ENCODE results near the gene TRPM3.

Gene TRPM3

GRCh38 chr9:70987986-70988385 lies 133.4 kb downstream of the TRPM3 start:
- DNase-seq (ENCODE audit: low spot score): no peak
- in situ Hi-C loops (cut with MboI; ENCODE audit: low pct_unique_long_range_greater_than_20kb, low sequenced_read_pairs, unreplicated experiment): no loop called here
- TF ChIP-seq CTCF (IDR thresholded peaks at IDR 0.05; ENCODE audit: extremely low read depth, insufficient read depth, missing control alignments): no peak

- no peak for TF ChIP-seq CTCF (IDR thresholded peaks at IDR 0.05; ENCODE audit: extremely low read depth, insufficient read depth, missing control alignments)
- in situ Hi-C loops (cut with MboI; ENCODE audit: low pct_unique_long_range_greater_than_20kb, low sequenced_read_pairs, unreplicated experiment): no loop called here
- no peak for DNase-seq (ENCODE audit: low spot score)
Measured at GRCh38 chr9:70986984-70987383, 134.4 kb downstream of the TRPM3 start.

GRCh38 chr9:70983723-70984295 lies 137.6 kb downstream of the TRPM3 start:
- no peak for TF ChIP-seq CTCF (IDR thresholded peaks at IDR 0.05; ENCODE audit: extremely low read depth, insufficient read depth, missing control alignments)
- DNase-seq (ENCODE audit: low spot score): no peak
- in situ Hi-C loops (cut with MboI; ENCODE audit: low pct_unique_long_range_greater_than_20kb, low sequenced_read_pairs, unreplicated experiment): no loop called here

GRCh38 chr9:70981312-70981711 lies 140.1 kb downstream of the TRPM3 start:
- no peak for DNase-seq (ENCODE audit: low spot score)
- in situ Hi-C loops (cut with MboI; ENCODE audit: low pct_unique_long_range_greater_than_20kb, low sequenced_read_pairs, unreplicated experiment): no loop called here
- no peak for TF ChIP-seq CTCF (IDR thresholded peaks at IDR 0.05; ENCODE audit: extremely low read depth, insufficient read depth, missing control alignments)

GRCh38 chr9:70979966-70980365 lies 141.5 kb downstream of the TRPM3 start:
- DNase-seq (ENCODE audit: low spot score): no peak
- in situ Hi-C loops (cut with MboI; ENCODE audit: low pct_unique_long_range_greater_than_20kb, low sequenced_read_pairs, unreplicated experiment): no loop called here
- TF ChIP-seq CTCF (IDR thresholded peaks at IDR 0.05; ENCODE audit: extremely low read depth, insufficient read depth, missing control alignments): no peak

- in situ Hi-C loops (cut with MboI; ENCODE audit: low pct_unique_long_range_greater_than_20kb, low sequenced_read_pairs, unreplicated experiment): no loop called here
- DNase-seq (ENCODE audit: low spot score): no peak
Measured at GRCh38 chr9:70978085-70978484, 143.3 kb downstream of the TRPM3 start.

More at GRCh38 chr9:70978085-70978484, 143.3 kb downstream of the TRPM3 start:
- TF ChIP-seq CTCF (IDR thresholded peaks at IDR 0.05; ENCODE audit: extremely low read depth, insufficient read depth, missing control alignments): no peak
